Mammary epithelial cell (primary cell): ENCODE data around the gene CELF2.

Experiments
- EZH2 ChIP-seq: IDR thresholded peaks from 2 replicates; pipeline ENCODE4 v1.6.1; 2012; ENCODE audit warnings: low read length, inconsistent platforms, borderline replicate concordance
- TF ChIP-seq, protein P1 (sequence below), 2 donors: IDR thresholded peaks in 1 of 2; conservative IDR thresholded peaks in 1 of 2; 2 replicates each; pipeline ENCODE4 v1.5.1; 2011 to 2012; ENCODE audit warnings: inconsistent platforms in 2 of 2, low read length in 2 of 2, mild to moderate bottlenecking in 2 of 2, control low read depth in 1 of 2, low read depth in 1 of 2; ENCODE audit not compliant: insufficient read depth in 1 of 2; ENCODE audit errors: extremely low read depth in 1 of 2

GRCh38 chr10:11355592-11355991, 337.9 kb downstream of the CELF2 start:
- TF ChIP-seq EZH2 = no peak
- TF ChIP-seq, protein P1, sequence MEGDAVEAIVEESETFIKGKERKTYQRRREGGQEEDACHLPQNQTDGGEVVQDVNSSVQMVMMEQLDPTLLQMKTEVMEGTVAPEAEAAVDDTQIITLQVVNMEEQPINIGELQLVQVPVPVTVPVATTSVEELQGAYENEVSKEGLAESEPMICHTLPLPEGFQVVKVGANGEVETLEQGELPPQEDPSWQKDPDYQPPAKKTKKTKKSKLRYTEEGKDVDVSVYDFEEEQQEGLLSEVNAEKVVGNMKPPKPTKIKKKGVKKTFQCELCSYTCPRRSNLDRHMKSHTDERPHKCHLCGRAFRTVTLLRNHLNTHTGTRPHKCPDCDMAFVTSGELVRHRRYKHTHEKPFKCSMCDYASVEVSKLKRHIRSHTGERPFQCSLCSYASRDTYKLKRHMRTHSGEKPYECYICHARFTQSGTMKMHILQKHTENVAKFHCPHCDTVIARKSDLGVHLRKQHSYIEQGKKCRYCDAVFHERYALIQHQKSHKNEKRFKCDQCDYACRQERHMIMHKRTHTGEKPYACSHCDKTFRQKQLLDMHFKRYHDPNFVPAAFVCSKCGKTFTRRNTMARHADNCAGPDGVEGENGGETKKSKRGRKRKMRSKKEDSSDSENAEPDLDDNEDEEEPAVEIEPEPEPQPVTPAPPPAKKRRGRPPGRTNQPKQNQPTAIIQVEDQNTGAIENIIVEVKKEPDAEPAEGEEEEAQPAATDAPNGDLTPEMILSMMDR (conservative IDR thresholded peaks at IDR 0.05 in 1 of 2, IDR thresholded peaks at IDR 0.05 in 1 of 2; ENCODE audit: extremely low read depth in 1 of 2, insufficient read depth in 1 of 2, low read depth in 1 of 2, low read length in 2 of 2) = no peak
